IMR-90 (cell line): ENCODE measurements around the gene BACH1.

Source experiments
- BHLHE40 ChIP-seq: fragments of 150-350 bp; IDR thresholded peaks from 2 replicates; pipeline ENCODE4 v1.6.1; 2016; ENCODE audit warnings: mild to moderate bottlenecking, low read depth, low read length
- CEBPB ChIP-seq: IDR thresholded peaks from 2 replicates; pipeline ENCODE4 v1.6.1; 2012; ENCODE audit warnings: low read depth, low read length, improper control_type of control experiment
- CTCF ChIP-seq: conservative IDR thresholded peaks from 2 replicates; pipeline ENCODE4 v1.5.1; 2012; ENCODE audit warnings: mild to moderate bottlenecking, low read depth, low read length, improper control_type of control experiment
- MAZ ChIP-seq: IDR thresholded peaks from 2 replicates; pipeline ENCODE4 v1.6.1; 2012; ENCODE audit warnings: low read depth, mild to moderate bottlenecking, low read length, improper control_type of control experiment, moderate library complexity, borderline replicate concordance
- MXI1 ChIP-seq: IDR thresholded peaks from 2 replicates; pipeline ENCODE4 v1.6.1; 2012; ENCODE audit warnings: low read depth, mild to moderate bottlenecking, low read length, moderate library complexity, borderline replicate concordance
- POLR2A ChIP-seq: IDR thresholded peaks from 2 replicates; pipeline ENCODE4 v1.6.1; 2012; ENCODE audit warnings: mild to moderate bottlenecking, low read depth, low read length
- RAD21 ChIP-seq: IDR thresholded peaks from 2 replicates; pipeline ENCODE4 v1.6.1; 2012; ENCODE audit warnings: low read length, improper control_type of control experiment
- RFX5 ChIP-seq: IDR thresholded peaks from 2 replicates; pipeline ENCODE4 v1.8.0; 2012; ENCODE audit warnings: low read depth, mild to moderate bottlenecking, low read length, moderate library complexity
- SMC3 ChIP-seq: fragments of 150-350 bp; IDR thresholded peaks from 2 replicates; pipeline ENCODE4 v1.6.1; 2016; ENCODE audit warnings: low read depth, mild to moderate bottlenecking, antibody characterized with exemption, low read length, moderate library complexity

GRCh38 chr21:29261555-29262540 is 36.9 kb upstream of the BACH1 start:
- TF ChIP-seq CTCF: no peak
- no peak for TF ChIP-seq SMC3
- no peak for TF ChIP-seq BHLHE40
- TF ChIP-seq POLR2A: no peak
- no peak for TF ChIP-seq MAZ
- TF ChIP-seq MXI1: no peak
- no peak for TF ChIP-seq CEBPB
- TF ChIP-seq RAD21: no peak
- no peak for TF ChIP-seq RFX5
